B cell (primary cell): Measurements from ENCODE around the gene SGSM1. TPM values are rescaled to one million over a fixed set of nuclear protein-coding genes. Genes with fewer than 3 reads are reported as not detected.

Source experiments
- ATAC-seq: fragments of 200-7000 bp; cut with Tn5 transposase; one replicate; pipeline ENCODE4 v1.10.0; 2021; ENCODE audit warnings: low read depth, mild to moderate bottlenecking, moderate number of reproducible peaks, moderate library complexity
- CTCF ChIA-PET: fragments of 350-600 bp; sonication (Branson Sonifier 250); formaldehyde crosslinking; loops from one replicate; lab custom pipeline; 2021; ENCODE audit warnings: antibody characterized with exemption, inconsistent platforms; lab: Charles Lee
- POLR2A ChIA-PET: fragments of 350-600 bp; sonication (Branson Sonifier 250); formaldehyde crosslinking; loops from one replicate; lab custom pipeline; 2021; ENCODE audit warnings: antibody characterized with exemption; lab: Charles Lee
- DNase-seq: peaks from one replicate; pipeline ENCODE4 v3.0.0; 2013
- H2AFZ ChIP-seq: 2 replicates; pipeline ENCODE4 v1.6.1; 2012; ENCODE audit warnings: mild to moderate bottlenecking, low read depth, low read length; ENCODE audit not compliant: insufficient read depth, poor library complexity, severe bottlenecking
- H3K27ac ChIP-seq, 2 donors: 1 replicate in 1 of 2; 2 replicates in 1 of 2; pipeline ENCODE4 v1.5.1; 2012 to 2013; ENCODE audit warnings: low read length in 2 of 2, mild to moderate bottlenecking in 2 of 2, moderate library complexity in 1 of 2
- H3K27me3 ChIP-seq, 4 experiments: fragments of 200-600 bp in 1 of 4; sonication (generic) in 1 of 4; replicated peaks in 1 of 4; 1 replicate in 2 of 4; 2 replicates in 2 of 4; pipeline versions ENCODE4 v1.6.1 to v1.7.0; 2013 to 2016; ENCODE audit warnings: low read length in 3 of 4, mild to moderate bottlenecking in 2 of 4, mixed read lengths in 1 of 4, moderate library complexity in 1 of 4; ENCODE audit not compliant: insufficient read depth in 4 of 4, control insufficient read depth in 3 of 4; ENCODE audit errors: control extremely low read depth in 1 of 4
- H3K36me3 ChIP-seq, 2 experiments: replicated peaks in 1 of 2; 1 replicate in 1 of 2; 2 replicates in 1 of 2; pipeline versions ENCODE4 v1.6.1 to v1.7.1; 2013; ENCODE audit warnings: low read length in 1 of 2; ENCODE audit not compliant: insufficient read depth in 2 of 2, control insufficient read depth in 1 of 2; ENCODE audit errors: control extremely low read depth in 1 of 2, extremely low read depth in 1 of 2
- H3K4me1 ChIP-seq, 2 donors: fragments of 200-600 bp in 1 of 2; sonication (generic) in 1 of 2; 1 replicate in 1 of 2; 2 replicates in 1 of 2; pipeline versions ENCODE4 v1.5.1 to v1.6.1; 2013 to 2017; ENCODE audit warnings: low read length in 2 of 2; ENCODE audit not compliant: control insufficient read depth in 2 of 2, insufficient read depth in 2 of 2
- H3K4me2 ChIP-seq: replicated peaks from 2 replicates; pipeline ENCODE3; 2012; ENCODE audit warnings: mild to moderate bottlenecking, low read depth, low read length; ENCODE audit not compliant: poor library complexity, severe bottlenecking
- H3K4me3 ChIP-seq, 5 experiments: fragments of 200-600 bp in 1 of 5; sonication (generic) in 1 of 5; 1 replicate in 3 of 5; 2 replicates in 2 of 5; pipeline versions ENCODE4 v1.5.1 to v1.7.0; 2011 to 2016; ENCODE audit warnings: low read length in 4 of 5, mild to moderate bottlenecking in 4 of 5, low read depth in 2 of 5, control low read depth in 1 of 5, moderate library complexity in 1 of 5; ENCODE audit not compliant: insufficient read depth in 1 of 5; ENCODE audit errors: control extremely low read depth in 1 of 5, extremely low read depth in 1 of 5
- H3K79me2 ChIP-seq: fragments of 200-600 bp; sonication (generic); one replicate; pipeline ENCODE4 v1.6.0; 2016; ENCODE audit warnings: low read length; ENCODE audit not compliant: control insufficient read depth, insufficient read depth
- H3K9ac ChIP-seq: fragments of 200-600 bp; sonication (generic); 2 replicates; pipeline ENCODE4 v1.6.1; 2017; ENCODE audit warnings: mild to moderate bottlenecking, low read length, moderate library complexity
- H3K9me3 ChIP-seq, 3 donors: one replicate each; pipeline versions ENCODE4 v1.6.1 to v1.7.1; 2013; ENCODE audit warnings: low read length in 2 of 3; ENCODE audit not compliant: control insufficient read depth in 2 of 3, insufficient read depth in 1 of 3; ENCODE audit errors: control extremely low read depth in 1 of 3
- H4K20me1 ChIP-seq: 2 replicates; pipeline ENCODE4 v1.6.0; 2012; ENCODE audit warnings: mild to moderate bottlenecking, low read length; ENCODE audit not compliant: insufficient read depth, control insufficient read depth, poor library complexity, severe bottlenecking
- H3K27ac Mint-ChIP-seq: one replicate; pipeline ENCODE4 v1.8.0; 2021; ENCODE audit warnings: mixed read lengths
- H3K27me3 Mint-ChIP-seq: one replicate; pipeline ENCODE4 v1.8.0; 2021; ENCODE audit warnings: mixed read lengths
- H3K4me1 Mint-ChIP-seq: one replicate; pipeline ENCODE4 v1.8.0; 2021; ENCODE audit warnings: mixed read lengths
- H3K4me3 Mint-ChIP-seq: one replicate; pipeline ENCODE4 v1.8.0; 2021; ENCODE audit warnings: mixed read lengths
- H3K9me3 Mint-ChIP-seq: one replicate; pipeline ENCODE4 v1.8.0; 2022; ENCODE audit warnings: mixed read lengths; ENCODE audit not compliant: insufficient read depth
- CTCF ChIP-seq: fragments of 200-600 bp; IDR thresholded peaks from one replicate; pipeline ENCODE4 v1.8.0; 2022; ENCODE audit warnings: antibody characterized with exemption, mild to moderate bottlenecking
- EZH2 ChIP-seq: IDR thresholded peaks from 2 replicates; pipeline ENCODE4 v1.6.1; 2012; ENCODE audit warnings: borderline replicate concordance, low read depth, mild to moderate bottlenecking, moderate library complexity, low read length; ENCODE audit not compliant: insufficient read depth, poor library complexity, severe bottlenecking
- WGBS: methylation state at CpG from one replicate; pipeline ENCODE4 v1.1.5; 2013; ENCODE audit warnings: missing lambda C conversion rate; ENCODE audit not compliant: insufficient coverage; 5-methylcytosine and 5-hydroxymethylcytosine counted together
- intact Hi-C: fragments of 100-400 bp; cut with micrococcal nuclease; formaldehyde crosslinking; loops from one replicate; pipeline ENCODE4 v1.10.0; 2022
- polyA plus RNA-seq: library from polyadenylated mRNA; depleted of rRNA; stranded (reverse); fragments of >200 nt; gene quantifications from 2 replicates; pipeline ENCODE4 v1.2.3, GENCODE V29; 2012
- total RNA-seq, 2 donors: library from RNA; stranded (reverse); fragments of 120-200 nt in 1 of 2; gene quantifications; 1 replicate in 1 of 2; 2 replicates in 1 of 2; pipeline versions ENCODE4 v1.2.3 to v1.2.4, GENCODE V29; 2013 to 2022

The SGSM1 gene
- total and polyA plus RNA-seq, 2 donors (not counting 1 experiment from before 2014, with no cell fraction given): 0.91 to 1.3 TPM

- Mint-ChIP-seq H3K27me3 (peaks cover 64% of the 10 kb centered on the region), H3K4me3 (no peak overlapping the region), H3K27ac (no peak overlapping the region), H3K9me3 (no peaks in the 10 kb centered on the region), H3K4me1 (peaks cover 6% of the 10 kb centered on the region)
- no peak for ATAC-seq
- 97% methylated on average over 5 of the region's 7 CpGs for WGBS
- no peaks in the 10 kb centered on the region for H4K20me1 ChIP-seq
- no peak overlapping the region for H3K4me3 ChIP-seq
- no peak for DNase-seq
- no peaks in the 10 kb centered on the region for H3K36me3 ChIP-seq
- H3K27ac ChIP-seq: no peak overlapping the region
- H2AFZ ChIP-seq: no peak overlapping the region
- ChIA-PET POLR2A (no interaction called here), CTCF (interaction anchor here (0.7 kb wide), 1 partner anchor 247 kb away, joined by 4 read pairs; no protein-coding TSS in a partner anchor)
- no peak overlapping the region for H3K9ac ChIP-seq
- H3K27me3 ChIP-seq: peaks cover 0 to 39% (median 21%) of the 10 kb centered on the region in 4 experiments
- peaks cover 8% of the 10 kb centered on the region in 2 donors for H3K4me1 ChIP-seq
- intact Hi-C loops: no loop called here
- TF ChIP-seq EZH2 (no peak), CTCF (no peak)
- H3K9me3 ChIP-seq: peaks cover 0 to 6% (median 0%) of the 10 kb centered on the region in 3 donors
- H3K4me2 ChIP-seq: no peak overlapping the region
- H3K79me2 ChIP-seq: no peaks in the 10 kb centered on the region
Observed at GRCh38 chr22:24947383-24947782, 141.4 kb downstream of the SGSM1 start.

GRCh38 chr22:24947881-24948280, 141.9 kb downstream of the SGSM1 start:
- peaks cover 10% of the 10 kb centered on the region in 2 donors for H3K4me1 ChIP-seq
- no peaks in the 10 kb centered on the region for H3K9me3 Mint-ChIP-seq
- H3K4me3 Mint-ChIP-seq: no peak overlapping the region
- H3K27ac ChIP-seq: no peak overlapping the region
- H3K4me1 Mint-ChIP-seq: peaks cover 6% of the 10 kb centered on the region
- H3K9me3 ChIP-seq: peaks cover 0 to 9% (median 0%) of the 10 kb centered on the region in 3 donors
- H2AFZ ChIP-seq: no peak overlapping the region
- TF ChIP-seq EZH2 (no peak), CTCF (no peak)
- ATAC-seq: no peak
- no peaks in the 10 kb centered on the region for H4K20me1 ChIP-seq
- DNase-seq: no peak
- POLR2A ChIA-PET: no interaction called here
- no peak overlapping the region for H3K9ac ChIP-seq
- no peaks in the 10 kb centered on the region for H3K79me2 ChIP-seq
- no peaks in the 10 kb centered on the region for H3K36me3 ChIP-seq
- H3K27me3 ChIP-seq: peaks cover 0 to 42% (median 22%) of the 10 kb centered on the region in 4 experiments
- intact Hi-C loops: no loop called here
- no peak overlapping the region for H3K27ac Mint-ChIP-seq
- no peak overlapping the region for H3K4me2 ChIP-seq
- WGBS: 81% methylated on average over 12 of the region's 12 CpGs
- CTCF ChIA-PET: no interaction called here
- H3K4me3 ChIP-seq: no peak overlapping the region
- H3K27me3 Mint-ChIP-seq: peaks cover 64% of the 10 kb centered on the region
